CD4-positive, CD25-positive, alpha-beta regulatory T cell (primary cell): ENCODE results near the gene PKHD1. TPM values are rescaled to one million over a fixed set of nuclear protein-coding genes. Genes with fewer than 3 reads are reported as not detected.

Experiments
- ATAC-seq, 2 donors: fragments of 150-1000 bp; cut with Tn5 transposase; one replicate each; pipeline ENCODE4 v1.10.0; 2021; ENCODE audit warnings: low read depth in 2 of 2, moderate number of reproducible peaks in 2 of 2, moderate library complexity in 1 of 2
- DNase-seq, 3 donors: peaks; one replicate each; pipeline versions ENCODE4 v3.0.0 to v3.0.0-alpha.2; 2012 to 2022; ENCODE audit warnings: mixed read lengths in 1 of 3
- H3K27ac ChIP-seq: one replicate; pipeline ENCODE4 v1.7.0; 2013; ENCODE audit warnings: mild to moderate bottlenecking, low read length; ENCODE audit not compliant: insufficient read depth, poor library complexity, severe bottlenecking
- H3K27me3 ChIP-seq: one replicate; pipeline ENCODE4 v1.7.0; 2013; ENCODE audit warnings: low read length; ENCODE audit not compliant: control insufficient read depth, insufficient read depth
- H3K36me3 ChIP-seq: one replicate; pipeline ENCODE4 v1.7.0; 2013; ENCODE audit warnings: mild to moderate bottlenecking, low read length, moderate library complexity; ENCODE audit not compliant: control insufficient read depth, insufficient read depth
- H3K4me1 ChIP-seq: 2 replicates; pipeline ENCODE4 v1.7.0; 2013; ENCODE audit warnings: mild to moderate bottlenecking, low read length; ENCODE audit not compliant: insufficient read depth, control insufficient read depth, poor library complexity, severe bottlenecking
- H3K4me3 ChIP-seq: one replicate; pipeline ENCODE4 v1.7.0; 2013; ENCODE audit warnings: low read depth, mild to moderate bottlenecking, low read length, moderate library complexity
- H3K9me3 ChIP-seq, 2 experiments: 1 replicate in 1 of 2; 2 replicates in 1 of 2; pipeline ENCODE4 v1.7.0; 2013; ENCODE audit warnings: low read length in 2 of 2, mild to moderate bottlenecking in 1 of 2, moderate library complexity in 1 of 2; ENCODE audit not compliant: control insufficient read depth in 2 of 2
- H3K27ac Mint-ChIP-seq, 3 donors: one replicate each; pipeline ENCODE4 v1.8.0; 2020 to 2022; ENCODE audit warnings: mild to moderate bottlenecking in 3 of 3, mixed read lengths in 3 of 3, moderate library complexity in 2 of 3
- H3K27me3 Mint-ChIP-seq: one replicate; pipeline ENCODE4 v1.8.0; 2022; ENCODE audit warnings: mild to moderate bottlenecking, mixed read lengths
- H3K36me3 Mint-ChIP-seq: one replicate; pipeline ENCODE4 v1.8.0; 2020; ENCODE audit warnings: mixed read lengths
- H3K4me1 Mint-ChIP-seq, 4 donors: one replicate each; pipeline ENCODE4 v1.8.0; 2020 to 2022; ENCODE audit warnings: mixed read lengths in 4 of 4, mild to moderate bottlenecking in 1 of 4
- H3K4me3 Mint-ChIP-seq, 4 donors: one replicate each; pipeline ENCODE4 v1.8.0; 2020 to 2022; ENCODE audit warnings: mild to moderate bottlenecking in 4 of 4, mixed read lengths in 4 of 4, moderate library complexity in 3 of 4
- H3K9me3 Mint-ChIP-seq, 7 donors: one replicate each; pipeline ENCODE4 v1.8.0; 2020 to 2022; ENCODE audit warnings: mixed read lengths in 7 of 7, mild to moderate bottlenecking in 3 of 7, moderate library complexity in 2 of 7
- polyA plus RNA-seq, 4 donors: library from polyadenylated mRNA; unstranded; fragments of 300-500 nt; fragmentation: Illumina TruSeq; gene quantifications; one replicate each; pipeline ENCODE4 v1.2.3, GENCODE V29; 2021
- total RNA-seq: library from RNA; stranded (reverse); gene quantifications from one replicate; pipeline ENCODE4 v1.2.3, GENCODE V29; 2022

The PKHD1 gene
- total and polyA plus RNA-seq, 5 donors from 2014 or later, result 0.02 TPM; not detected in 4

- H3K9me3 Mint-ChIP-seq, result peaks cover 0 to 4% (median 0%) of the 10 kb centered on the region in 7 donors
- no peaks in the 10 kb centered on the region for H3K4me1 ChIP-seq
- no peaks in the 10 kb centered on the region for H3K4me1 Mint-ChIP-seq
- no peaks in the 10 kb centered on the region for H3K27me3 ChIP-seq
- no peak overlapping the region for H3K4me3 Mint-ChIP-seq
- no peak overlapping the region for H3K27ac Mint-ChIP-seq
- H3K36me3 ChIP-seq, result no peaks in the 10 kb centered on the region
- H3K36me3 Mint-ChIP-seq, result no peaks in the 10 kb centered on the region
- H3K4me3 ChIP-seq, result no peak overlapping the region
- no peaks in the 10 kb centered on the region for H3K9me3 ChIP-seq
- H3K27ac ChIP-seq, result no peak overlapping the region
- DNase-seq, result no peak
- ATAC-seq, result no peak
- no peaks in the 10 kb centered on the region for H3K27me3 Mint-ChIP-seq
Observed at GRCh38 chr6:51737580-51738360, 349.6 kb downstream of the PKHD1 start.

- Histone ChIP-seq H3K36me3 (no peaks in the 10 kb centered on the region), H3K9me3 (no peaks in the 10 kb centered on the region), H3K4me3 (no peak overlapping the region), H3K4me1 (no peaks in the 10 kb centered on the region), H3K27ac (no peak overlapping the region), H3K27me3 (no peaks in the 10 kb centered on the region)
- Mint-ChIP-seq H3K4me1 (no peaks in the 10 kb centered on the region), H3K27ac (no peak overlapping the region), H3K4me3 (no peak overlapping the region), H3K36me3 (no peaks in the 10 kb centered on the region), H3K9me3 (peaks cover 0 to 4% (median 0%) of the 10 kb centered on the region in 7 donors), H3K27me3 (no peaks in the 10 kb centered on the region)
- no peak for ATAC-seq
- DNase-seq, result no peak
Observed at GRCh38 chr6:51725155-51725554, 362.3 kb downstream of the PKHD1 start.

GRCh38 chr6:51720327-51720726 lies 367.1 kb downstream of the PKHD1 start:
- DNase-seq, result no peak
- ATAC-seq, result no peak
- Histone ChIP-seq H3K9me3 (no peaks in the 10 kb centered on the region), H3K27ac (no peak overlapping the region), H3K4me3 (no peak overlapping the region), H3K4me1 (no peaks in the 10 kb centered on the region), H3K27me3 (no peaks in the 10 kb centered on the region), H3K36me3 (no peaks in the 10 kb centered on the region)
- H3K4me1 Mint-ChIP-seq, result no peaks in the 10 kb centered on the region
- peaks cover 0 to 3% (median 0%) of the 10 kb centered on the region in 7 donors for H3K9me3 Mint-ChIP-seq
- H3K4me3 Mint-ChIP-seq, result no peak overlapping the region
- H3K36me3 Mint-ChIP-seq, result no peaks in the 10 kb centered on the region
- no peaks in the 10 kb centered on the region for H3K27me3 Mint-ChIP-seq
- H3K27ac Mint-ChIP-seq, result no peak overlapping the region

- Histone ChIP-seq H3K9me3 (no peaks in the 10 kb centered on the region), H3K4me3 (no peak overlapping the region), H3K27ac (no peak overlapping the region), H3K27me3 (no peaks in the 10 kb centered on the region), H3K4me1 (no peaks in the 10 kb centered on the region), H3K36me3 (no peaks in the 10 kb centered on the region)
- H3K9me3 Mint-ChIP-seq, result peaks cover 0 to 1% (median 0%) of the 10 kb centered on the region in 7 donors
- ATAC-seq (no peak), DNase-seq (no peak)
- no peaks in the 10 kb centered on the region for H3K27me3 Mint-ChIP-seq
- H3K36me3 Mint-ChIP-seq, result no peaks in the 10 kb centered on the region
- no peak overlapping the region for H3K27ac Mint-ChIP-seq
- no peaks in the 10 kb centered on the region for H3K4me1 Mint-ChIP-seq
- H3K4me3 Mint-ChIP-seq, result no peak overlapping the region
Observed at GRCh38 chr6:51719297-51719696, 368.1 kb downstream of the PKHD1 start.

GRCh38 chr6:51718533-51718932 lies 368.9 kb downstream of the PKHD1 start:
- DNase-seq (no peak), ATAC-seq (no peak)
- Mint-ChIP-seq H3K27me3 (no peaks in the 10 kb centered on the region), H3K4me3 (no peak overlapping the region), H3K9me3 (peaks cover 0 to 5% (median 0%) of the 10 kb centered on the region in 7 donors), H3K4me1 (no peaks in the 10 kb centered on the region), H3K27ac (no peak overlapping the region), H3K36me3 (no peaks in the 10 kb centered on the region)
- Histone ChIP-seq H3K4me3 (no peak overlapping the region), H3K36me3 (no peaks in the 10 kb centered on the region), H3K27me3 (no peaks in the 10 kb centered on the region), H3K4me1 (no peaks in the 10 kb centered on the region), H3K9me3 (no peaks in the 10 kb centered on the region), H3K27ac (no peak overlapping the region)

- Histone ChIP-seq H3K36me3 (no peaks in the 10 kb centered on the region), H3K4me3 (no peak overlapping the region), H3K4me1 (no peaks in the 10 kb centered on the region), H3K9me3 (no peaks in the 10 kb centered on the region), H3K27ac (no peak overlapping the region), H3K27me3 (no peaks in the 10 kb centered on the region)
- Mint-ChIP-seq H3K27me3 (no peaks in the 10 kb centered on the region), H3K27ac (no peak overlapping the region), H3K4me3 (no peak overlapping the region), H3K9me3 (peaks cover 0 to 5% (median 0%) of the 10 kb centered on the region in 7 donors), H3K36me3 (no peaks in the 10 kb centered on the region), H3K4me1 (no peaks in the 10 kb centered on the region)
- ATAC-seq (no peak), DNase-seq (no peak)
Observed at GRCh38 chr6:51717477-51717876, 369.9 kb downstream of the PKHD1 start.

GRCh38 chr6:51711876-51712275 lies 375.5 kb downstream of the PKHD1 start:
- ATAC-seq, result no peak
- H3K4me1 ChIP-seq, result no peaks in the 10 kb centered on the region
- H3K27me3 ChIP-seq, result no peaks in the 10 kb centered on the region
- Mint-ChIP-seq H3K27ac (no peak overlapping the region), H3K27me3 (no peaks in the 10 kb centered on the region), H3K9me3 (peaks cover 0 to 7% (median 2%) of the 10 kb centered on the region in 7 donors), H3K4me1 (no peaks in the 10 kb centered on the region), H3K36me3 (no peaks in the 10 kb centered on the region), H3K4me3 (no peak overlapping the region)
- no peak for DNase-seq
- H3K4me3 ChIP-seq, result no peak overlapping the region
- H3K9me3 ChIP-seq, result no peaks in the 10 kb centered on the region
- H3K36me3 ChIP-seq, result no peaks in the 10 kb centered on the region
- no peak overlapping the region for H3K27ac ChIP-seq

GRCh38 chr6:51706086-51706485 lies 381.3 kb downstream of the PKHD1 start:
- no peaks in the 10 kb centered on the region for H3K9me3 ChIP-seq
- no peak overlapping the region for H3K4me3 Mint-ChIP-seq
- H3K4me1 ChIP-seq, result no peaks in the 10 kb centered on the region
- H3K4me3 ChIP-seq, result no peak overlapping the region
- no peaks in the 10 kb centered on the region for H3K27me3 Mint-ChIP-seq
- no peaks in the 10 kb centered on the region for H3K36me3 ChIP-seq
- no peak overlapping the region for H3K27ac Mint-ChIP-seq
- H3K9me3 Mint-ChIP-seq, result peaks cover 0 to 6% (median 2%) of the 10 kb centered on the region in 7 donors
- no peaks in the 10 kb centered on the region for H3K4me1 Mint-ChIP-seq
- H3K27me3 ChIP-seq, result no peaks in the 10 kb centered on the region
- no peak for DNase-seq
- no peak overlapping the region for H3K27ac ChIP-seq
- ATAC-seq, result no peak
- H3K36me3 Mint-ChIP-seq, result no peaks in the 10 kb centered on the region
